ENCODE data around the gene TSPAN11.

DNA sequence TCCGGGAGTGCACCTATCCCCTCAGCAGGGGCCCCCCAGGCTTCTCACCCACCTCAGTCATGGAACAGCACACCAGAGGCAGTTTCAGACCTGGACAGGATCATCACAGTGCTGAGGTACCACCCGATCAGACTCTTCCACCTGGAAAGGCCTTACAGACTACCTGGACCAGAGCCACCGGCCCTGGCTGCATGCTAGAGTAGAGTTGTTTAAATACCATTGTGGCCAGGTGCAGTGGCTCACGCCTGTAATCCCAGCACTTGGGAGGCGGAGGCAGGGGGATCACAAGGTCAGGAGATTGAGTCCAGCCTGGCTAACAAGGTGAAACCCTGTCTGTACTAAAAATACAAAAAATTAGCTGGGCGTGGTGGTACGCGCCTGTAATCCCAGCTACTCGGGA, 61.5 kb downstream of the TSPAN11 start:
- TF ChIP-seq, protein P1, sequence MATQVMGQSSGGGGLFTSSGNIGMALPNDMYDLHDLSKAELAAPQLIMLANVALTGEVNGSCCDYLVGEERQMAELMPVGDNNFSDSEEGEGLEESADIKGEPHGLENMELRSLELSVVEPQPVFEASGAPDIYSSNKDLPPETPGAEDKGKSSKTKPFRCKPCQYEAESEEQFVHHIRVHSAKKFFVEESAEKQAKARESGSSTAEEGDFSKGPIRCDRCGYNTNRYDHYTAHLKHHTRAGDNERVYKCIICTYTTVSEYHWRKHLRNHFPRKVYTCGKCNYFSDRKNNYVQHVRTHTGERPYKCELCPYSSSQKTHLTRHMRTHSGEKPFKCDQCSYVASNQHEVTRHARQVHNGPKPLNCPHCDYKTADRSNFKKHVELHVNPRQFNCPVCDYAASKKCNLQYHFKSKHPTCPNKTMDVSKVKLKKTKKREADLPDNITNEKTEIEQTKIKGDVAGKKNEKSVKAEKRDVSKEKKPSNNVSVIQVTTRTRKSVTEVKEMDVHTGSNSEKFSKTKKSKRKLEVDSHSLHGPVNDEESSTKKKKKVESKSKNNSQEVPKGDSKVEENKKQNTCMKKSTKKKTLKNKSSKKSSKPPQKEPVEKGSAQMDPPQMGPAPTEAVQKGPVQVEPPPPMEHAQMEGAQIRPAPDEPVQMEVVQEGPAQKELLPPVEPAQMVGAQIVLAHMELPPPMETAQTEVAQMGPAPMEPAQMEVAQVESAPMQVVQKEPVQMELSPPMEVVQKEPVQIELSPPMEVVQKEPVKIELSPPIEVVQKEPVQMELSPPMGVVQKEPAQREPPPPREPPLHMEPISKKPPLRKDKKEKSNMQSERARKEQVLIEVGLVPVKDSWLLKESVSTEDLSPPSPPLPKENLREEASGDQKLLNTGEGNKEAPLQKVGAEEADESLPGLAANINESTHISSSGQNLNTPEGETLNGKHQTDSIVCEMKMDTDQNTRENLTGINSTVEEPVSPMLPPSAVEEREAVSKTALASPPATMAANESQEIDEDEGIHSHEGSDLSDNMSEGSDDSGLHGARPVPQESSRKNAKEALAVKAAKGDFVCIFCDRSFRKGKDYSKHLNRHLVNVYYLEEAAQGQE (IDR thresholded peaks at IDR 0.05), result no peak
- TF ChIP-seq, protein P2, sequence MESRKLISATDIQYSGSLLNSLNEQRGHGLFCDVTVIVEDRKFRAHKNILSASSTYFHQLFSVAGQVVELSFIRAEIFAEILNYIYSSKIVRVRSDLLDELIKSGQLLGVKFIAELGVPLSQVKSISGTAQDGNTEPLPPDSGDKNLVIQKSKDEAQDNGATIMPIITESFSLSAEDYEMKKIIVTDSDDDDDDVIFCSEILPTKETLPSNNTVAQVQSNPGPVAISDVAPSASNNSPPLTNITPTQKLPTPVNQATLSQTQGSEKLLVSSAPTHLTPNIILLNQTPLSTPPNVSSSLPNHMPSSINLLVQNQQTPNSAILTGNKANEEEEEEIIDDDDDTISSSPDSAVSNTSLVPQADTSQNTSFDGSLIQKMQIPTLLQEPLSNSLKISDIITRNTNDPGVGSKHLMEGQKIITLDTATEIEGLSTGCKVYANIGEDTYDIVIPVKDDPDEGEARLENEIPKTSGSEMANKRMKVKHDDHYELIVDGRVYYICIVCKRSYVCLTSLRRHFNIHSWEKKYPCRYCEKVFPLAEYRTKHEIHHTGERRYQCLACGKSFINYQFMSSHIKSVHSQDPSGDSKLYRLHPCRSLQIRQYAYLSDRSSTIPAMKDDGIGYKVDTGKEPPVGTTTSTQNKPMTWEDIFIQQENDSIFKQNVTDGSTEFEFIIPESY (IDR thresholded peaks at IDR 0.05), result no peak
- TF ChIP-seq, protein P3, sequence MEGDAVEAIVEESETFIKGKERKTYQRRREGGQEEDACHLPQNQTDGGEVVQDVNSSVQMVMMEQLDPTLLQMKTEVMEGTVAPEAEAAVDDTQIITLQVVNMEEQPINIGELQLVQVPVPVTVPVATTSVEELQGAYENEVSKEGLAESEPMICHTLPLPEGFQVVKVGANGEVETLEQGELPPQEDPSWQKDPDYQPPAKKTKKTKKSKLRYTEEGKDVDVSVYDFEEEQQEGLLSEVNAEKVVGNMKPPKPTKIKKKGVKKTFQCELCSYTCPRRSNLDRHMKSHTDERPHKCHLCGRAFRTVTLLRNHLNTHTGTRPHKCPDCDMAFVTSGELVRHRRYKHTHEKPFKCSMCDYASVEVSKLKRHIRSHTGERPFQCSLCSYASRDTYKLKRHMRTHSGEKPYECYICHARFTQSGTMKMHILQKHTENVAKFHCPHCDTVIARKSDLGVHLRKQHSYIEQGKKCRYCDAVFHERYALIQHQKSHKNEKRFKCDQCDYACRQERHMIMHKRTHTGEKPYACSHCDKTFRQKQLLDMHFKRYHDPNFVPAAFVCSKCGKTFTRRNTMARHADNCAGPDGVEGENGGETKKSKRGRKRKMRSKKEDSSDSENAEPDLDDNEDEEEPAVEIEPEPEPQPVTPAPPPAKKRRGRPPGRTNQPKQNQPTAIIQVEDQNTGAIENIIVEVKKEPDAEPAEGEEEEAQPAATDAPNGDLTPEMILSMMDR (IDR thresholded peaks at IDR 0.05; ENCODE audit: low read depth, low read length, missing input control), result no peak
- TF ChIP-seq TAF1 (conservative IDR thresholded peaks at IDR 0.05), result no peak
- no peak for TF ChIP-seq SP1 (IDR thresholded peaks at IDR 0.05)
- TF ChIP-seq EGR1 (IDR thresholded peaks at IDR 0.05; ENCODE audit: low read depth in 2 of 2), result no peak
- TF ChIP-seq GABPA (IDR thresholded peaks at IDR 0.05 in 1 of 2, conservative IDR thresholded peaks at IDR 0.05 in 1 of 2), result no peak
- no peak for TF ChIP-seq YY1 (IDR thresholded peaks at IDR 0.05)
- TF ChIP-seq NR2F2 (IDR thresholded peaks at IDR 0.05), result no peak
